OCI-LY1 (cell line): Measurements from ENCODE around the gene TRIP13.

Experiments used
- H2AFZ ChIP-seq: fragments of 200-600 bp; sonication (generic), shearing (Covaris generic); 2 replicates; pipeline ENCODE4 v1.6.0; 2014; ENCODE audit warnings: antibody characterized with exemption, mild to moderate bottlenecking, low read length
- H3F3A ChIP-seq: fragments of 200-600 bp; sonication (generic), shearing (Covaris generic); 2 replicates; pipeline ENCODE4 v1.6.0; 2014; ENCODE audit warnings: mild to moderate bottlenecking, antibody characterized with exemption, low read length, moderate library complexity; ENCODE audit not compliant: insufficient read depth
- H3K27ac ChIP-seq: fragments of 200-600 bp; sonication (generic); 2 replicates; pipeline ENCODE4 v1.5.1; 2014; ENCODE audit warnings: low read length, mixed run types, mild to moderate bottlenecking, low read depth; ENCODE audit not compliant: poor library complexity, severe bottlenecking
- H3K27me3 ChIP-seq: fragments of 200-600 bp; sonication (generic); 2 replicates; pipeline ENCODE4 v1.6.0; 2014; ENCODE audit warnings: antibody characterized with exemption, mild to moderate bottlenecking, low read length, moderate library complexity; ENCODE audit not compliant: insufficient read depth
- H3K36me3 ChIP-seq: fragments of 200-600 bp; sonication (generic); 2 replicates; pipeline ENCODE4 v1.6.1; 2014; ENCODE audit warnings: mild to moderate bottlenecking, antibody characterized with exemption, low read length, moderate library complexity, mixed read lengths; ENCODE audit not compliant: insufficient read depth
- H3K4me1 ChIP-seq: fragments of 200-600 bp; sonication (generic); 2 replicates; pipeline ENCODE4 v1.5.1; 2014; ENCODE audit warnings: mild to moderate bottlenecking, low read length, moderate library complexity; ENCODE audit not compliant: insufficient read depth, severe bottlenecking
- H3K4me2 ChIP-seq: fragments of 200-600 bp; sonication (generic), shearing (Covaris generic); 2 replicates; pipeline ENCODE4 v1.6.1; 2014; ENCODE audit warnings: low read length
- H3K4me3 ChIP-seq: fragments of 200-600 bp; sonication (generic); 2 replicates; pipeline ENCODE4 v1.5.1; 2014; ENCODE audit warnings: low read length, low read depth, mild to moderate bottlenecking, mixed read lengths; ENCODE audit not compliant: poor library complexity, severe bottlenecking
- H3K79me2 ChIP-seq: fragments of 200-600 bp; shearing (Covaris generic); 2 replicates; pipeline ENCODE4 v1.6.1; 2016; ENCODE audit warnings: mixed run types, low read length, mixed read lengths; ENCODE audit not compliant: insufficient read depth
- H3K9ac ChIP-seq: fragments of 200-600 bp; sonication (generic), shearing (Covaris generic); 2 replicates; pipeline ENCODE4 v1.6.1; 2014; ENCODE audit warnings: mild to moderate bottlenecking, low read length, mixed read lengths
- H3K9me2 ChIP-seq: fragments of 200-600 bp; sonication (generic), shearing (Covaris generic); 2 replicates; pipeline ENCODE4 v1.6.1; 2014; ENCODE audit warnings: low read depth, mild to moderate bottlenecking, low read length, mixed read lengths
- H3K9me3 ChIP-seq: fragments of 200-600 bp; shearing (Covaris generic); 2 replicates; pipeline ENCODE4 v1.6.1; 2014; ENCODE audit warnings: low read length, mixed read lengths
- H4K20me1 ChIP-seq: fragments of 200-600 bp; sonication (generic), shearing (Covaris generic); 2 replicates; pipeline ENCODE4 v1.6.0; 2016; ENCODE audit warnings: mild to moderate bottlenecking, low read length; ENCODE audit not compliant: insufficient read depth
- CTCF ChIP-seq: fragments of 200-600 bp; sonication (generic), shearing (Covaris generic); IDR thresholded peaks from 2 replicates; pipeline ENCODE4 v1.5.1; 2017; ENCODE audit warnings: mild to moderate bottlenecking, antibody characterized with exemption, low read length, moderate library complexity, mixed read lengths
- EZH2 ChIP-seq: fragments of 200-600 bp; sonication (generic), shearing (Covaris generic); IDR thresholded peaks from 2 replicates; pipeline ENCODE4 v1.8.0; 2017; ENCODE audit warnings: borderline replicate concordance, mixed run types, mild to moderate bottlenecking, antibody characterized with exemption, low read length, moderate library complexity, mixed read lengths

TRIP13 gene

GRCh38 chr5:963673-964531 is 71.2 kb downstream of the TRIP13 start:
- no peak overlapping the region for H2AFZ ChIP-seq
- no peaks in the 10 kb centered on the region for H3K9me2 ChIP-seq
- no peaks in the 10 kb centered on the region for H3F3A ChIP-seq
- H4K20me1 ChIP-seq, result no peaks in the 10 kb centered on the region
- H3K79me2 ChIP-seq, result no peaks in the 10 kb centered on the region
- peaks cover 19% of the 10 kb centered on the region for H3K4me1 ChIP-seq
- no peaks in the 10 kb centered on the region for H3K9me3 ChIP-seq
- H3K36me3 ChIP-seq, result no peaks in the 10 kb centered on the region
- no peaks in the 10 kb centered on the region for H3K27me3 ChIP-seq
- peak overlapping the region; percentile 73 for H3K27ac ChIP-seq
- no peak overlapping the region for H3K4me3 ChIP-seq
- H3K4me2 ChIP-seq, result no peak overlapping the region
- no peak for TF ChIP-seq EZH2
- TF ChIP-seq CTCF, result no peak
- no peak overlapping the region; the same call in 1 of the 2 replicates for H3K9ac ChIP-seq

DNA sequence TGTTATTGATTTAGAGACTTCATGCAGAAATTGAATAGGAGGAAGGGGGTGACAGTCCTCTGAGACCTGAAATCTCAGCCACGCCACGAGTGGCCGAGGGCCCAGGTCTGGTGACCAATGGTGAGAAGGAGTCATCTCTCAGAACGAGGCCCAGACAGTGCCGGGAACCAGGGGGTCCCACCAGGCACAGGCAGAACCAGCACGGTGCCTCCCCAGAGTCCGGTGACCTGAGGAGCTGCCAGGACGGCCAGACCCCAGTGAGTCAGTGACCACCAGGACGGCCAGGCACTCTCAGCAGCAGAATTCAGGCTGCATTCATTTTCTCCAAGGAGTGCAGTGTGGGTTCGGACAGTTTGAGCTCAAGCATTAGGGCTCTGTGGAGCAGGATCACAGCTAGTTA is 72.1 kb downstream of the TRIP13 start:
- Histone ChIP-seq H3K27me3 (no peaks in the 10 kb centered on the region), H4K20me1 (no peaks in the 10 kb centered on the region), H3K9me3 (no peaks in the 10 kb centered on the region), H3K27ac (peak overlapping the region; percentile 73), H3K4me1 (peaks cover 19% of the 10 kb centered on the region), H3K9ac (no peak overlapping the region), H3K79me2 (no peaks in the 10 kb centered on the region), H3F3A (no peaks in the 10 kb centered on the region), H3K9me2 (no peaks in the 10 kb centered on the region), H2AFZ (no peak overlapping the region), H3K36me3 (no peaks in the 10 kb centered on the region), H3K4me3 (no peak overlapping the region), H3K4me2 (no peak overlapping the region)
- TF ChIP-seq CTCF (no peak), EZH2 (no peak)

- H3K79me2 ChIP-seq, result no peaks in the 10 kb centered on the region
- H3K27ac ChIP-seq, result no peak overlapping the region
- no peak overlapping the region for H3K4me3 ChIP-seq
- no peaks in the 10 kb centered on the region for H3K9me3 ChIP-seq
- H3K9me2 ChIP-seq, result no peaks in the 10 kb centered on the region
- H3K4me2 ChIP-seq, result no peak overlapping the region
- H3F3A ChIP-seq, result no peaks in the 10 kb centered on the region
- no peaks in the 10 kb centered on the region for H4K20me1 ChIP-seq
- no peak overlapping the region for H2AFZ ChIP-seq
- no peaks in the 10 kb centered on the region for H3K27me3 ChIP-seq
- H3K4me1 ChIP-seq, result peaks cover 19% of the 10 kb centered on the region
- TF ChIP-seq EZH2, result no peak
- no peak for TF ChIP-seq CTCF
- H3K9ac ChIP-seq, result no peak overlapping the region
- H3K36me3 ChIP-seq, result no peaks in the 10 kb centered on the region
These were observed 73.1 kb downstream of the TRIP13 start for GRCh38 chr5:965604-966344.
